ENCODE data around the gene NLRP1. TPM values are rescaled to one million over a fixed set of nuclear protein-coding genes. Genes with fewer than 3 reads are reported as not detected.

The NLRP1 gene
- total and polyA plus RNA-seq, 10 of the 15 experiments (the other 5 are each of a cell fraction or from before 2014, with no cell fraction given), result 2.8 to 21.8 (median 11.9) TPM

- intact Hi-C loops (cut with micrococcal nuclease; ENCODE audit: unreplicated experiment), result no loop called here
- RAD21 ChIA-PET (ENCODE audit: unreplicated experiment), result no interaction called here
- BruUV-seq (replicated peaks), result no TSS peak
These were observed 39.0 kb downstream of the NLRP1 start for GRCh38 chr17:5545051-5545987.

More at GRCh38 chr17:5545051-5545987, 39.0 kb downstream of the NLRP1 start:
- DNase-seq (ENCODE audit: low read depth, low spot score) (no peak), ATAC-seq (no peak), FAIRE-seq (no peak)
- no peaks in the 10 kb centered on the region for H3K4me1 ChIP-seq (ENCODE audit: control insufficient read depth, insufficient read depth, low read length)
- H3K9me3 ChIP-seq (replicated peaks; ENCODE audit: control insufficient read depth, insufficient read depth, low read length), result no peaks in the 10 kb centered on the region
- no peaks in the 10 kb centered on the region for H3K79me2 ChIP-seq (ENCODE audit: control insufficient read depth, insufficient read depth, low read length)
- in situ Hi-C loops (cut with MboI), result no loop called here
- no peak overlapping the region for H3K9ac ChIP-seq (ENCODE audit: control insufficient read depth, insufficient read depth, low read length)
- WGBS (ENCODE audit: insufficient coverage, insufficient replicate concordance, low lambda C conversion rate, missing lambda C conversion rate), result 79% methylated on average over 9 of the region's 9 CpGs
- H3K27me3 ChIP-seq (replicated peaks in 1 of 2; ENCODE audit: control insufficient read depth in 2 of 2, insufficient read depth in 2 of 2, low read length in 1 of 2), result no peaks in the 10 kb centered on the region
- ChIA-PET SMC1A (ENCODE audit: uncharacterized antibody, unreplicated experiment) (no interaction called here), CTCF (no interaction called here), POLR2A (no interaction called here)
- H2AFZ ChIP-seq (ENCODE audit: control insufficient read depth, low read depth, low read length), result no peak overlapping the region
- H3K27ac ChIP-seq (ENCODE audit: control insufficient read depth, insufficient read depth), result no peak overlapping the region
- no peak overlapping the region for H3K4me3 ChIP-seq
- peaks cover 4 to 7% of the 10 kb centered on the region in 2 experiments; a peak in 2 of 4 replicates for H3K36me3 ChIP-seq (ENCODE audit: control insufficient read depth in 2 of 2, insufficient read depth in 2 of 2, low read length in 1 of 2)
- H4K20me1 ChIP-seq (ENCODE audit: control insufficient read depth, insufficient read depth), result no peaks in the 10 kb centered on the region
- TF ChIP-seq POLR2AphosphoS5 (IDR thresholded peaks at IDR 0.05; ENCODE audit: low read length) (peak; percentile 35; the same call in 1 of the 2 replicates), BCL3 (IDR thresholded peaks at IDR 0.05; ENCODE audit: borderline replicate concordance, insufficient read depth, low read depth, low read length, poor library complexity, severe bottlenecking) (peak; percentile 95), TCF3 (IDR thresholded peaks at IDR 0.05; ENCODE audit: borderline replicate concordance, insufficient read depth, low read depth, low read length) (0 out of 2 replicates have a peak, but pooled peaks have one; percentile 27), SMARCA5 (IDR thresholded peaks at IDR 0.05) (no peak), FOXM1 (IDR thresholded peaks at IDR 0.05; ENCODE audit: low read depth, low read length) (no peak)
- no peak overlapping the region for H3K4me2 ChIP-seq (ENCODE audit: control insufficient read depth, insufficient read depth)
